Spleen (tissue), 7 donors: ENCODE measurements around the gene ABI3.

Experiments used
- POLR2A ChIP-seq, 3 donors: fragments of 450-650 bp; IDR thresholded peaks; one replicate each; pipeline ENCODE4 v1.5.1; 2017; ENCODE audit warnings: antibody characterized with exemption in 3 of 3, mild to moderate bottlenecking in 1 of 3
- TF ChIP-seq, protein P1 (sequence below), 11 experiments: fragments of 200-600 bp in 7 of 11; fragments of 450-650 bp in 4 of 11; sonication (generic) in 4 of 11; IDR thresholded peaks in 8 of 11; conservative IDR thresholded peaks in 3 of 11; 1 replicate in 7 of 11; 2 replicates in 4 of 11; pipeline versions ENCODE4 v1.4.0 to v1.8.0; 2016 to 2021; ENCODE audit warnings: antibody characterized with exemption in 11 of 11, inconsistent platforms in 4 of 11, mild to moderate bottlenecking in 1 of 11
- donor health status: DM: no; HTN: no; CAD: no; lungs with moderate emphysema.
- donor health status: DM: no; HTN: no; CAD: no.
- donor health status: DM: no; HTN: no; CAD: no.

DNA sequence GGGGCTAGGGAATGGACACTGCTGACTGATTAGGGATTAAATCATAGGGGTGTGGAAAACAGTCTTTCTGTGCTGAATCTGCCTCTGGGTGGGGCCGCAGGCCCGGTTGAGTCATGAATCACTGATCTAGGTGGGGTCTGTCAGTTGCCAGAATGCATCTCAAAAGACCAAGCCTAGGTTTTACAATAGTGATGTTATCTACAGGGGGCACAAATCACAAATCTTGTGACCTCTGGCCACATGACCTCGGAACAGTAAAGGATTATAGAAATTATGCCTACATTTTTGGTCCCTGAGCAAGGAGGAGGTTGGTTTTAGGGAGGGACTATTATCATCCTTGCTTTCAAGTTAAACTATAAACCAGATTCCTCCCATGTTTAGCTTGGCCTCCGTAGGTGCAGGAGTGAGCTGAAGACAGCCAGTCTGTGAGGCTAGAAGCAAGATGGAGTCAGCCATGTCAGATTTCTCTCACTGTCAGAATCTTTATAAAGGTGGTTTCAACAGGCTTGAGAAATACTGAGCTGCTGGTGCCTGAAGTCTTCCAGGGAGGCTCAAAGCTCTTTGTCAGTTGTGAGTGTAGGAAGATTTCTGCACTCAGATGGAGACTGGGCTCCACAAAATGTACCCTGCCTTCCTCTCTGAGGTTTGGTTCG is 13.0 kb upstream of the ABI3 start:
- TF ChIP-seq, protein P1, sequence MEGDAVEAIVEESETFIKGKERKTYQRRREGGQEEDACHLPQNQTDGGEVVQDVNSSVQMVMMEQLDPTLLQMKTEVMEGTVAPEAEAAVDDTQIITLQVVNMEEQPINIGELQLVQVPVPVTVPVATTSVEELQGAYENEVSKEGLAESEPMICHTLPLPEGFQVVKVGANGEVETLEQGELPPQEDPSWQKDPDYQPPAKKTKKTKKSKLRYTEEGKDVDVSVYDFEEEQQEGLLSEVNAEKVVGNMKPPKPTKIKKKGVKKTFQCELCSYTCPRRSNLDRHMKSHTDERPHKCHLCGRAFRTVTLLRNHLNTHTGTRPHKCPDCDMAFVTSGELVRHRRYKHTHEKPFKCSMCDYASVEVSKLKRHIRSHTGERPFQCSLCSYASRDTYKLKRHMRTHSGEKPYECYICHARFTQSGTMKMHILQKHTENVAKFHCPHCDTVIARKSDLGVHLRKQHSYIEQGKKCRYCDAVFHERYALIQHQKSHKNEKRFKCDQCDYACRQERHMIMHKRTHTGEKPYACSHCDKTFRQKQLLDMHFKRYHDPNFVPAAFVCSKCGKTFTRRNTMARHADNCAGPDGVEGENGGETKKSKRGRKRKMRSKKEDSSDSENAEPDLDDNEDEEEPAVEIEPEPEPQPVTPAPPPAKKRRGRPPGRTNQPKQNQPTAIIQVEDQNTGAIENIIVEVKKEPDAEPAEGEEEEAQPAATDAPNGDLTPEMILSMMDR (IDR thresholded peaks at IDR 0.05 in 8 of 11, conservative IDR thresholded peaks at IDR 0.05 in 3 of 11), result no peak
- no peak for TF ChIP-seq POLR2A (IDR thresholded peaks at IDR 0.05)
